Measurements from ENCODE around the gene NDFIP2.
"Not testable (repeated sequence)": the region's sequence is repeated elsewhere in the genome, so short reads cannot be mapped to it uniquely, and the experiment has no call there.

Gene NDFIP2

GRCh38 chr13:79549355-79550106 is 68.6 kb downstream of the NDFIP2 start:
- no peaks in the 10 kb centered on the region for H3K4me1 ChIP-seq (ENCODE audit: control insufficient read depth, insufficient read depth, low read length)
- H3K27ac ChIP-seq (ENCODE audit: low read depth, low read length): no peak overlapping the region
- no peak overlapping the region for H3K4me3 ChIP-seq (ENCODE audit: low read length)
- H3K9ac ChIP-seq (ENCODE audit: low read length): no peak overlapping the region
- H3K27me3 ChIP-seq (ENCODE audit: control insufficient read depth, insufficient read depth, low read length): no peaks in the 10 kb centered on the region
- peaks cover 2% of the 10 kb centered on the region for H3K36me3 ChIP-seq (ENCODE audit: control insufficient read depth, insufficient read depth, low read length)

- Histone ChIP-seq H3K36me3 (ENCODE audit: control insufficient read depth, insufficient read depth, low read length) (peaks cover 2% of the 10 kb centered on the region), H3K27ac (ENCODE audit: low read depth, low read length) (no peak overlapping the region), H3K27me3 (ENCODE audit: control insufficient read depth, insufficient read depth, low read length) (no peaks in the 10 kb centered on the region), H3K4me1 (ENCODE audit: control insufficient read depth, insufficient read depth, low read length) (no peaks in the 10 kb centered on the region), H3K9ac (ENCODE audit: low read length) (no peak overlapping the region), H3K4me3 (ENCODE audit: low read length) (no peak overlapping the region)
Observed at GRCh38 chr13:79557666-79558065, 76.7 kb downstream of the NDFIP2 start.

GRCh38 chr13:79560954-79561353 is 80.0 kb downstream of the NDFIP2 start:
- H3K27me3 ChIP-seq (ENCODE audit: control insufficient read depth, insufficient read depth, low read length): no peaks in the 10 kb centered on the region
- no peaks in the 10 kb centered on the region for H3K36me3 ChIP-seq (ENCODE audit: control insufficient read depth, insufficient read depth, low read length)
- no peak overlapping the region for H3K4me3 ChIP-seq (ENCODE audit: low read length)
- no peak overlapping the region for H3K9ac ChIP-seq (ENCODE audit: low read length)
- H3K4me1 ChIP-seq (ENCODE audit: control insufficient read depth, insufficient read depth, low read length): no peaks in the 10 kb centered on the region
- no peak overlapping the region for H3K27ac ChIP-seq (ENCODE audit: low read depth, low read length)

GRCh38 chr13:79562557-79562956 is 81.6 kb downstream of the NDFIP2 start:
- Histone ChIP-seq H3K27ac (ENCODE audit: low read depth, low read length) (no peak overlapping the region), H3K9ac (ENCODE audit: low read length) (no peak overlapping the region), H3K27me3 (ENCODE audit: control insufficient read depth, insufficient read depth, low read length) (no peaks in the 10 kb centered on the region), H3K4me1 (ENCODE audit: control insufficient read depth, insufficient read depth, low read length) (no peaks in the 10 kb centered on the region), H3K36me3 (ENCODE audit: control insufficient read depth, insufficient read depth, low read length) (no peaks in the 10 kb centered on the region), H3K4me3 (ENCODE audit: low read length) (no peak overlapping the region)

- H3K4me1 ChIP-seq (ENCODE audit: control insufficient read depth, insufficient read depth, low read length): no peaks in the 10 kb centered on the region
- H3K9ac ChIP-seq (ENCODE audit: low read length): no peak overlapping the region
- H3K27me3 ChIP-seq (ENCODE audit: control insufficient read depth, insufficient read depth, low read length): no peaks in the 10 kb centered on the region
- no peak overlapping the region for H3K4me3 ChIP-seq (ENCODE audit: low read length)
- no peak overlapping the region for H3K27ac ChIP-seq (ENCODE audit: low read depth, low read length)
- H3K36me3 ChIP-seq (ENCODE audit: control insufficient read depth, insufficient read depth, low read length): no peaks in the 10 kb centered on the region
Observed at GRCh38 chr13:79566118-79566517, 85.2 kb downstream of the NDFIP2 start.

- no peak overlapping the region for H3K4me3 ChIP-seq (ENCODE audit: low read length)
- H3K27me3 ChIP-seq (ENCODE audit: control insufficient read depth, insufficient read depth, low read length): no peaks in the 10 kb centered on the region
- H3K27ac ChIP-seq (ENCODE audit: low read depth, low read length): no peak overlapping the region
- no peaks in the 10 kb centered on the region for H3K36me3 ChIP-seq (ENCODE audit: control insufficient read depth, insufficient read depth, low read length)
- H3K4me1 ChIP-seq (ENCODE audit: control insufficient read depth, insufficient read depth, low read length): no peaks in the 10 kb centered on the region
- no peak overlapping the region for H3K9ac ChIP-seq (ENCODE audit: low read length)
Observed at GRCh38 chr13:79571147-79571546, 90.2 kb downstream of the NDFIP2 start.

GRCh38 chr13:79573892-79574291 is 92.9 kb downstream of the NDFIP2 start:
- H3K9ac ChIP-seq (ENCODE audit: low read length); H3K4me3 ChIP-seq (ENCODE audit: low read length); H3K27me3 ChIP-seq (ENCODE audit: control insufficient read depth, insufficient read depth, low read length): not testable (repeated sequence)

GRCh38 chr13:79581870-79582315 is 100.9 kb downstream of the NDFIP2 start:
- Histone ChIP-seq H3K36me3 (ENCODE audit: control insufficient read depth, insufficient read depth, low read length) (no peaks in the 10 kb centered on the region), H3K9ac (ENCODE audit: low read length) (no peak overlapping the region), H3K4me1 (ENCODE audit: control insufficient read depth, insufficient read depth, low read length) (no peaks in the 10 kb centered on the region), H3K27me3 (ENCODE audit: control insufficient read depth, insufficient read depth, low read length) (no peaks in the 10 kb centered on the region), H3K27ac (ENCODE audit: low read depth, low read length) (no peak overlapping the region), H3K4me3 (ENCODE audit: low read length) (no peak overlapping the region)

More at GRCh38 chr13:79573892-79574291, 92.9 kb downstream of the NDFIP2 start:
- H3K36me3 ChIP-seq (ENCODE audit: control insufficient read depth, insufficient read depth, low read length); H3K27ac ChIP-seq (ENCODE audit: low read depth, low read length); H3K4me1 ChIP-seq (ENCODE audit: control insufficient read depth, insufficient read depth, low read length): not testable (repeated sequence)

- H3K27ac ChIP-seq (ENCODE audit: low read depth, low read length): no peak overlapping the region
Observed at GRCh38 chr13:79582896-79583295, 101.9 kb downstream of the NDFIP2 start.

GRCh38 chr13:79585033-79585432 is 104.1 kb downstream of the NDFIP2 start:
- H3K9ac ChIP-seq (ENCODE audit: low read length): no peak overlapping the region
- no peaks in the 10 kb centered on the region for H3K27me3 ChIP-seq (ENCODE audit: control insufficient read depth, insufficient read depth, low read length)
- H3K4me1 ChIP-seq (ENCODE audit: control insufficient read depth, insufficient read depth, low read length): no peaks in the 10 kb centered on the region
- H3K36me3 ChIP-seq (ENCODE audit: control insufficient read depth, insufficient read depth, low read length): no peaks in the 10 kb centered on the region
- H3K27ac ChIP-seq (ENCODE audit: low read depth, low read length): no peak overlapping the region
- no peak overlapping the region for H3K4me3 ChIP-seq (ENCODE audit: low read length)

More at GRCh38 chr13:79582896-79583295, 101.9 kb downstream of the NDFIP2 start:
- Histone ChIP-seq H3K36me3 (ENCODE audit: control insufficient read depth, insufficient read depth, low read length) (no peaks in the 10 kb centered on the region), H3K4me1 (ENCODE audit: control insufficient read depth, insufficient read depth, low read length) (no peaks in the 10 kb centered on the region), H3K9ac (ENCODE audit: low read length) (no peak overlapping the region), H3K4me3 (ENCODE audit: low read length) (no peak overlapping the region), H3K27me3 (ENCODE audit: control insufficient read depth, insufficient read depth, low read length) (no peaks in the 10 kb centered on the region)

- Histone ChIP-seq H3K27ac (ENCODE audit: low read depth, low read length) (no peak overlapping the region), H3K36me3 (ENCODE audit: control insufficient read depth, insufficient read depth, low read length) (no peaks in the 10 kb centered on the region), H3K27me3 (ENCODE audit: control insufficient read depth, insufficient read depth, low read length) (no peaks in the 10 kb centered on the region), H3K4me1 (ENCODE audit: control insufficient read depth, insufficient read depth, low read length) (no peaks in the 10 kb centered on the region), H3K9ac (ENCODE audit: low read length) (no peak overlapping the region), H3K4me3 (ENCODE audit: low read length) (no peak overlapping the region)
Observed at GRCh38 chr13:79589603-79590393, 108.8 kb downstream of the NDFIP2 start.

GRCh38 chr13:79590394-79590676 is 109.4 kb downstream of the NDFIP2 start:
- Histone ChIP-seq H3K36me3 (ENCODE audit: control insufficient read depth, insufficient read depth, low read length) (no peaks in the 10 kb centered on the region), H3K9ac (ENCODE audit: low read length) (no peak overlapping the region), H3K27ac (ENCODE audit: low read depth, low read length) (no peak overlapping the region), H3K4me1 (ENCODE audit: control insufficient read depth, insufficient read depth, low read length) (no peaks in the 10 kb centered on the region), H3K27me3 (ENCODE audit: control insufficient read depth, insufficient read depth, low read length) (no peaks in the 10 kb centered on the region), H3K4me3 (ENCODE audit: low read length) (no peak overlapping the region)

- no peaks in the 10 kb centered on the region for H3K27me3 ChIP-seq (ENCODE audit: control insufficient read depth, insufficient read depth, low read length)
- no peak overlapping the region for H3K27ac ChIP-seq (ENCODE audit: low read depth, low read length)
Observed at GRCh38 chr13:79591493-79591892, 110.5 kb downstream of the NDFIP2 start.

More at GRCh38 chr13:79591493-79591892, 110.5 kb downstream of the NDFIP2 start:
- Histone ChIP-seq H3K4me3 (ENCODE audit: low read length) (no peak overlapping the region), H3K36me3 (ENCODE audit: control insufficient read depth, insufficient read depth, low read length) (no peaks in the 10 kb centered on the region), H3K4me1 (ENCODE audit: control insufficient read depth, insufficient read depth, low read length) (no peaks in the 10 kb centered on the region), H3K9ac (ENCODE audit: low read length) (no peak overlapping the region)
